WI38 (cell line): ENCODE results near the gene ADK.

Source experiments
- H3K4me3 ChIP-seq: 2 replicates; pipeline ENCODE4 v1.5.1; 2011; ENCODE audit warnings: low read depth, mild to moderate bottlenecking, control low read depth, low read length
- TF ChIP-seq, protein P1 (sequence below): IDR thresholded peaks from 2 replicates; pipeline ENCODE4 v1.5.1; 2012; ENCODE audit warnings: low read depth, mild to moderate bottlenecking, control low read depth, low read length

Gene ADK

DNA sequence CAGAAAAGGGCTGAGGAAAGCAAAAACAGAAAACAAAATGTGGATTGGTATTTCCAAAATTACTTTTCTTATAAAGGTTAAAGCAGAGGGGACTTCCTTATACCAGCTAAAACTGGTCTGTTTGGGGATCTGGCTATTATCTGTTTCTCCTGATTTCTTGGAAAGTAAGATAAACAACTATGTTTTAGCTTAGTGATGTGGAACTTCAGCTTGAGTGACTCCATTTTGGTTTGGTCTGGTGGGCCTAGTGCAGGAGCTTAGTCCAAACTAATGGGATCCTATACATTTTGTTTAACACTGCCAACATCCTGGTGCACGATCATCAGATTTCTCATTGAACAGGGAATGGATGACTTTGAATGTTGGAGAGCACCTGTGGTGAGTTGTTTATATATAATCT is 283.5 kb downstream of the ADK start:
- TF ChIP-seq, protein P1, sequence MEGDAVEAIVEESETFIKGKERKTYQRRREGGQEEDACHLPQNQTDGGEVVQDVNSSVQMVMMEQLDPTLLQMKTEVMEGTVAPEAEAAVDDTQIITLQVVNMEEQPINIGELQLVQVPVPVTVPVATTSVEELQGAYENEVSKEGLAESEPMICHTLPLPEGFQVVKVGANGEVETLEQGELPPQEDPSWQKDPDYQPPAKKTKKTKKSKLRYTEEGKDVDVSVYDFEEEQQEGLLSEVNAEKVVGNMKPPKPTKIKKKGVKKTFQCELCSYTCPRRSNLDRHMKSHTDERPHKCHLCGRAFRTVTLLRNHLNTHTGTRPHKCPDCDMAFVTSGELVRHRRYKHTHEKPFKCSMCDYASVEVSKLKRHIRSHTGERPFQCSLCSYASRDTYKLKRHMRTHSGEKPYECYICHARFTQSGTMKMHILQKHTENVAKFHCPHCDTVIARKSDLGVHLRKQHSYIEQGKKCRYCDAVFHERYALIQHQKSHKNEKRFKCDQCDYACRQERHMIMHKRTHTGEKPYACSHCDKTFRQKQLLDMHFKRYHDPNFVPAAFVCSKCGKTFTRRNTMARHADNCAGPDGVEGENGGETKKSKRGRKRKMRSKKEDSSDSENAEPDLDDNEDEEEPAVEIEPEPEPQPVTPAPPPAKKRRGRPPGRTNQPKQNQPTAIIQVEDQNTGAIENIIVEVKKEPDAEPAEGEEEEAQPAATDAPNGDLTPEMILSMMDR: no peak
- no peak overlapping the region for H3K4me3 ChIP-seq

DNA sequence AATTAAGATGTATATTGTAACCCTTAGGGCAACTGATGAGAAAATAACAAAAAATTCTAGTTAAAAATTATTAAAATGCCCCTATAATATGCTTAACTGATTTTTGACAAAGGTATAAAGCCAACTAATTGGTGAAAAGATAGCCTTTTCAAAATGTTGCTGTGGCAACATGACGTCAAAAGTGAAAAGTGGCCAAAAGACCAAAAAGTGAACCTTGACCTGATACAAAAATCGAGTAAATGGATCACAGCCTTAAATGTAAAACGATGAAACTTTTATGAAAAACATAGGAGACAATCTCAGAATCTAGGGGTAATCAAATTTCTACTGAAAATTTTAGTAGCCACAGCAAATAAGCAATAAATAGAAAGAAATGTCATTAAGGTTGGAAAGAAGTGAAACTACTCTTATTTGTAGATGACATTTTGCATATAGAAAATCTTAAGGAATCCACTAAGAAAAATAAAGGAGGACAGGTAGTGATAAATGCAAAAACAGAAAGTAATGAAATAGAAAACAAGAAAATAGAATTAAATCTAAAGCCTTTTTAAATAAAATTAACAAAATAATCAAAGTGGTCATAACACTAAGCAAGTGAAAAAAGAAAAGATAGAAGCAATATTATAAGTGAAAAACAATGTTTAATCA is 285.6 kb downstream of the ADK start:
- H3K4me3 ChIP-seq: no peak overlapping the region
- TF ChIP-seq, protein P1: no peak

DNA sequence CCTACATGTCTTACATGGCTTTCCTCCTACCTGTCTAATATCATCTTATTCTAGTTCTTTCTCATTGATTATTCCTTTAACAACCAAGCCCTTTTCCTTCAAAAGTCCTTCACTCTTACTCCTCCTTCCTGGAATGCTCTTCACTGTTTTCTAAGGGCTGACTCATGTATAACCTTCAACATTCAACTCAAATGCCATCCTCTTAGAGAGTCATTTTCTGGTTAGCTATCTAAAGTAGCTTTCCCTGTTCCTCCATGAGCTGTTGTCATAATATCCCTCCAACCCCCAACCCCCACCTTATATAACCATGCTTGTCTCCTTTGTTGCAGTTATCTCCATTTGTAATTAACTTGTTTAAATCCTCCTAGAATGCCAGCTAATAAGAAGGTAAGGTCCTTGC is 286.8 kb downstream of the ADK start:
- H3K4me3 ChIP-seq: no peak overlapping the region
- TF ChIP-seq, protein P1: no peak

DNA sequence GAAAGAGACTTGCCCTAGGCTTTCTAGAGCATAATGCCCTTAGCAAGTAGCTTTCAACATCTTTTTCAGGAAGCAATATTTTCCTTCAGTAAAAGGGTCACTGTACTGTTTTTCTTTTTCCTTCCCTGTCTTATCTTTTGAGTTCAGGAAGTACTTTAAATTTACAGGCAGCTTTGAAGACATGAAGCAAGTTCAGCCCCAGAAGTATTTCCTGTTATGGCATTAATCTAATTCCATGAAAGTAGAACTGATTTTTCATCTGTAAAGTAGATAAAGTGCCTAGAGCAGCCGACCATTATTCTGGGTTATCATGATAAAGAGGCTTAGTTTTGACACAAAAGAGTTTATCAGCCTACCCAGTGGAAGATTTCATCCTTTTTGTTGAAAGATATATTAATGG is 288.2 kb downstream of the ADK start:
- no peak overlapping the region for H3K4me3 ChIP-seq
- TF ChIP-seq, protein P1: no peak

DNA sequence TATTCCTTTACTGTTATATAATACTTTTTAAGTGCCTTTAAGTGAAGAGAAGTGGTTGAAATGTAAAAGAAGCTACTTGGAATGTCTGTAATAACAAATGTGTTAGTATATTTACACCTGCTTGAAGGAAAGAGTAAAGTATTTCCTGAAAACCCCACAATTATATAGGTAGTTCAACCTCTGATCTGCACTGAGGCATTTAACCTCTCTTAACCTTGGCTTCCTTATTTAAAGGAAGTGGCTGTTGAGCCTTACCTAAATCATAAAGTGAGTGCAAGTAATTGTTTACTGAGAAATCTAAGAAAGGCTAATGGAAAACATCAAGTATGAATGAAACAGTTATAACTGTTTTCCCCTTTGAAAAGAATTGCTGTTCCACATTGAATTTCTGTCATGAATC is 294.5 kb downstream of the ADK start:
- no peak overlapping the region for H3K4me3 ChIP-seq
- TF ChIP-seq, protein P1: no peak

DNA sequence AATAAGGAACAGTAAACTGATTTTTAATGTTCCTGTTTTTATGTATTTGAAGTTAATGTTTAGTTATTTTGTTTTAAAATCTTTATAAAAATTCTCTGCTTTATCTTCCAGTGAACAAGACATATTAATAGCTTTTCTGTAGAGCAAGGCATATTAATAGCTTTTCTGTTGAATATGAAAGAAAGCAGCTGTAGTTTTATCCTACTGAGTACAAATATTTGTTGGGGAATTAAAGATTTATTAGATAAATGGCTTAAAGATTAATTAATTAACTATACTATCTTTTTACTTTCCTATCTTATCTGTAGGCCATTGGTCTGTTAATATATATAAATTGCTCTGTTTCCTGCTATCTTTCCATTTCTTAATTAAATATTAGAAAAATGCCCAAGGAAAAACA is 299.6 kb downstream of the ADK start:
- TF ChIP-seq, protein P1: no peak
- no peak overlapping the region for H3K4me3 ChIP-seq

DNA sequence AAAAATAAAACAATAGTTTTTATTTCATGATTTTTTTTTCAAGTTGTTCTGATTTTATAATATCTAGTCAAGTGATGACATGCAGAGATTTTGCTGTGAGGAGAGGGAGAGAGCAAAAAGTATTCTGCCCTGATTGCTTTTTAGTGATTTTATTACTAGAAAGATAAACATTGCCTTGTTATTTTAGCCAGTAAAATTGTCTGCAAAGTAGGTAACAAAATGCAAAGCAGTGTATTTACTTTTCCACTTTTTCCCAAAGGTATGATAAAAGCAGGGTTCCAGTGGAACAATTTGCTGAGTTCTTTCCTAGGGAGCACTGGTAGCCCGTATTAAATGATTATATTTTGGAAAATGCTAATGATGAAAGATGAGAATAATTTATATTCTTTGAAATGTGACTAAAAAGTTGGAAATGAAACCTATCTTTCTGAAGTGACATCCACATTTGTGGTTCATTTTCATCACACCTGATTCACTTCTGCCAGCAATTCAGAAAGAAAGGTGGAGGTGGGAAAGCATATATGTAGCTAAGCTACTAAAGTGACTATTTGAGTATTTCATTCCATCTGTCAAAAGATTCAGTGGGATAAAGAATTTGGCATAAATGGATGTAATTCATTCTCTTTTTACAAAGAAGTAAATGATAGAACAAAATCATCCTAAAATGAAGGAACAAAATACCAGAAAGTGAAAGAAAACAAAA is 300.3 kb downstream of the ADK start:
- H3K4me3 ChIP-seq: no peak overlapping the region
- TF ChIP-seq, protein P1: no peak
